GM12875 (cell line): ENCODE data around the gene RNFT2.

Source experiments
- H3K4me3 ChIP-seq: one replicate; pipeline ENCODE4 v1.5.1; 2011; ENCODE audit warnings: low read depth, low read length, control low read depth
- TF ChIP-seq, protein P1 (sequence below): IDR thresholded peaks from 2 replicates; pipeline ENCODE4 v1.5.1; 2011; ENCODE audit warnings: low read depth, mild to moderate bottlenecking, control low read depth, inconsistent platforms, low read length, moderate library complexity, borderline replicate concordance; ENCODE audit not compliant: insufficient read depth

The RNFT2 gene

DNA sequence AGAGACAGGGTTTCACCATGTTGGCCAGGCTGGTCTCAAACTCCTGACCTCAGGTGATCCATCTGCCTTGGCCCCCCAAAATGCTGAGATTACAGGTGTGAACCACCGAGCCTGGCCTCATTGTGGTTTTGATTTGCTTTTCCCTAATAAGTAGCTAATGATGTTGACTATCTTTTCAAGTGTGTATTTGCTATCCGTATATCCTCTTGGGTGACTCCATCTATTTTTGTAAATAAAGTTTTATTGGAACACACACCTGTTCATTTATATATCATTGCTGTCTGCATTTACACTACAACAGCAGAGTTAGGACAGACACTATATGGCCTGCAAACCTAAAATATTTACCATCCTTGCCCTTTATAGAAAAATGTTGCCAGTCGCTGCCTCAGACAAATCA is 156.8 kb downstream of the RNFT2 start:
- TF ChIP-seq, protein P1, sequence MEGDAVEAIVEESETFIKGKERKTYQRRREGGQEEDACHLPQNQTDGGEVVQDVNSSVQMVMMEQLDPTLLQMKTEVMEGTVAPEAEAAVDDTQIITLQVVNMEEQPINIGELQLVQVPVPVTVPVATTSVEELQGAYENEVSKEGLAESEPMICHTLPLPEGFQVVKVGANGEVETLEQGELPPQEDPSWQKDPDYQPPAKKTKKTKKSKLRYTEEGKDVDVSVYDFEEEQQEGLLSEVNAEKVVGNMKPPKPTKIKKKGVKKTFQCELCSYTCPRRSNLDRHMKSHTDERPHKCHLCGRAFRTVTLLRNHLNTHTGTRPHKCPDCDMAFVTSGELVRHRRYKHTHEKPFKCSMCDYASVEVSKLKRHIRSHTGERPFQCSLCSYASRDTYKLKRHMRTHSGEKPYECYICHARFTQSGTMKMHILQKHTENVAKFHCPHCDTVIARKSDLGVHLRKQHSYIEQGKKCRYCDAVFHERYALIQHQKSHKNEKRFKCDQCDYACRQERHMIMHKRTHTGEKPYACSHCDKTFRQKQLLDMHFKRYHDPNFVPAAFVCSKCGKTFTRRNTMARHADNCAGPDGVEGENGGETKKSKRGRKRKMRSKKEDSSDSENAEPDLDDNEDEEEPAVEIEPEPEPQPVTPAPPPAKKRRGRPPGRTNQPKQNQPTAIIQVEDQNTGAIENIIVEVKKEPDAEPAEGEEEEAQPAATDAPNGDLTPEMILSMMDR = no peak

DNA sequence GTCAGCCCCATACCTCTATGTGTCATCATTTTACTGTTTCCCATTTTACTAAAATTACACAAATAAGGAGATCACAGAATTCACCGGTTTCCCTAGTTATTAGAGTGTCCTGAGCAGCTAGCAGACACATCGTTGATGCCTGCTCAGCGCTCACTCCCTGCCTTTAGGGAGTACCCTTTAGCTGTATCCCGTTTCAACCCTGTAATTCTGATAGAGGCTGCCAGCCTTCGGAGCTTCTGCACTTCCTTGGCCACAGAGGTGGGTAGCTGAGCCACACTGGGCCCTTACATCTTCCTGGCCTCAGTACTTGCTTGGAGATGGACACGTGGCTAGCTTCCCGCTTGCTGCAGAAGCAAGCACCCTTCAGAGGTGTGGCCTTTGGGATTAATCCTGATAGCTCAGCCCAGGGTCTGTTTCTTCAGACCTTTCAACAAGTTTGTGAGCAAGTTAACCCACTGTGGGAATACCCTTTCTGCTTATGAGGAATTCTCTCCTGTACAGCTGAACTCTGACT is 158.4 kb downstream of the RNFT2 start:
- TF ChIP-seq, protein P1 = no peak
- H3K4me3 ChIP-seq = no peak overlapping the region

More for the DNA sequence above, 156.8 kb downstream of the RNFT2 start:
- no peak overlapping the region for H3K4me3 ChIP-seq

DNA sequence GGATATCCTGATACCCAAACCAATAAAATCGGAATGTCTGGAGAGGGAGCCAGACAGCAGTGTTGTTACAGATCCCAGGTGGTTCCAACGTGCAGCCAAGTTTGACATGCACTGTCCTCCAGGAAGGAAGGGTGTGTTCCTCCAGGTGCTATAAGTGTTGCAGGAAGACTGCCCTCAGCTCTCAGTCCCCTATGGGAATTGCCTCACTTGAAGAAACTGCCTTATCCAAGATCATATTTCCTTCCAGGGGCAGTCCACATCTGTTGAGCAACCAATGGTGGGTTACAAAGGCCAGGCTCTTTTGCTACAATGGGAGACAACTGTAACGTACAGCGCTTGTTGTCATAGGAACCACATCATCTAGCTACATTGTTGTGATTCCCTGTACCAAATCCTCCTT is 159.4 kb downstream of the RNFT2 start:
- no peak overlapping the region for H3K4me3 ChIP-seq
- TF ChIP-seq, protein P1 = no peak

DNA sequence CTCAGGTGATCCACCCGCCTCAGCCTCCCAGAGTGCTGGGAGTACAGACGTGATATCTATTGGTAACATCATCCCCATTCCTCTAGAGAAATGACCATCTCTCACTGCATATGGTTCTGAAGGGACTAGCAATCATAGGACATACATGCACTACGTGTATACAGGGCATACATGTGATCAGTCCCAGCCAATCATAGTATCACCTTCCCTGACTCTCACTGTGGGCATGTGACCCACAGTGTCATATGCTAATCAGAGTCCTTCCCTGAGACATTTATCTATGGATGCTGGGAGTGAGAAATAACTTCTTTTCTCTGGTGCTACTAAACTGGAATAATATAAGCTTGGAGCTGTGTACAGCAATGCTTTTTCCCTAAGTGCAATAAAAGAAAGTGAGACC is 160.6 kb downstream of the RNFT2 start:
- H3K4me3 ChIP-seq = no peak overlapping the region
- TF ChIP-seq, protein P1 = no peak

DNA sequence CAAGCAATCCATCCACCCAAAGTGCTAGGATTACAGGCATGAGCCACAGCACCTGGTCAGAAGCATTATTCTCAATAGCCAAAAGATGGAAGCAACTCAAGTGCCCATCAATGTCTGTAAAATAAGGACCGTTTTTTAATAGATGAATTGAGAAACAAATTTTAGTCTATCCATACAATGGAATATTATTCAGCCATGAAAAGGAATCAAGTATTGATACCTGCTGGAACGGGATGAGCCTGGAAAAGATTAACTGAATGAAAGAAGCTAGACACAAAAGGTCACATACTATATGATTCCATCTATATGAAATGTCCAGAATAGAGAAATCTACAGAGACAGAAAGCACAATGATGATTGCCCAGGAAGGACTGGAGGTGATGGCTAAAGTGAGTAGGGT is 163.5 kb downstream of the RNFT2 start:
- TF ChIP-seq, protein P1 = no peak
- H3K4me3 ChIP-seq = no peak overlapping the region
